ENCODE results near the gene CCDC33. TPM values are rescaled to one million over a fixed set of nuclear protein-coding genes. Genes with fewer than 3 reads are reported as not detected.

The CCDC33 gene
- total RNA-seq, 1 experiment from 2014 or later = 0.15 TPM

GRCh38 chr15:74211656-74212055, 24.5 kb upstream of the CCDC33 start:
- H3K4me2 ChIP-seq (ENCODE audit: low read length) = no peak overlapping the region
- peaks cover 6 to 15% of the 10 kb centered on the region in 2 experiments; a peak in 3 of 4 replicates for H3K4me1 ChIP-seq (ENCODE audit: control insufficient read depth in 1 of 2, insufficient read depth in 2 of 2, low read length in 2 of 2)
- no peaks in the 10 kb centered on the region for H3K79me2 ChIP-seq (ENCODE audit: insufficient read depth, low read length)
- H3K4me3 ChIP-seq (replicated peaks in 1 of 2; ENCODE audit: low read depth in 1 of 2, low read length in 2 of 2) = no peak overlapping the region
- ChIA-PET RAD21 (ENCODE audit: low non-redundant PET in 1 of 2, low total read pairs in 2 of 2, uncharacterized antibody in 2 of 2, unreplicated experiment in 2 of 2) (no interaction called here), POLR2A (interaction anchor here (0.7 kb wide), 1 partner anchor 28 kb away, joined by 3 read pairs; no protein-coding TSS in a partner anchor), CTCF (interaction anchor here (0.7 to 0.8 kb wide), 2 partner anchors 41 to 96 kb away, joined by 3 to 5 read pairs; no protein-coding TSS in a partner anchor)
- peaks cover 3% of the 10 kb centered on the region; the same call in 1 of the 2 replicates for H3K27me3 ChIP-seq (ENCODE audit: insufficient read depth, low read length)
- DNase-seq (ENCODE audit: low read depth, low spot score) (no peak), ATAC-seq (no peak)
- H3K9ac ChIP-seq (ENCODE audit: low read length) = no peak overlapping the region
- H3K27ac ChIP-seq (ENCODE audit: low read depth, low read length) = no peak overlapping the region
- no peaks in the 10 kb centered on the region for H3K9me2 ChIP-seq (ENCODE audit: insufficient read depth)
- no peaks in the 10 kb centered on the region for H3K36me3 ChIP-seq (ENCODE audit: control insufficient read depth in 1 of 2, insufficient read depth in 2 of 2, low read length in 2 of 2)
- no peaks in the 10 kb centered on the region for H3K9me3 ChIP-seq (ENCODE audit: control insufficient read depth in 1 of 2, insufficient read depth in 1 of 2, low read depth in 1 of 2, low read length in 2 of 2)
- TF ChIP-seq FOSL1 (IDR thresholded peaks at IDR 0.05; ENCODE audit: low read depth) (no peak), MAX (IDR thresholded peaks at IDR 0.05) (no peak), RAD21 (IDR thresholded peaks at IDR 0.05; ENCODE audit: low read depth) (no peak), SIN3A (IDR thresholded peaks at IDR 0.05; ENCODE audit: low read depth) (no peak), ZNF274 (IDR thresholded peaks at IDR 0.05; ENCODE audit: low read depth, low read length) (no peak), TCF7L2 (IDR thresholded peaks at IDR 0.05; ENCODE audit: borderline replicate concordance, extremely low read depth, insufficient read depth, insufficient read length) (no peak), CBX3 (IDR thresholded peaks at IDR 0.05; ENCODE audit: low read depth) (no peak), ELF1 (IDR thresholded peaks at IDR 0.05; ENCODE audit: borderline replicate concordance, low read depth) (no peak), CTCF (IDR thresholded peaks at IDR 0.05 in 2 of 3, conservative IDR thresholded peaks at IDR 0.05 in 1 of 3; ENCODE audit: borderline replicate concordance in 1 of 3, insufficient read depth in 1 of 3, low read depth in 2 of 3, low read length in 2 of 3) (no peak), EGR1 (IDR thresholded peaks at IDR 0.05; ENCODE audit: low read depth) (no peak), YY1 (IDR thresholded peaks at IDR 0.05; ENCODE audit: extremely low read depth, insufficient replicate concordance, low read depth, low read length) (no peak), EZH2phosphoT487 (IDR thresholded peaks at IDR 0.05; ENCODE audit: borderline replicate concordance) (no peak), SRF (IDR thresholded peaks at IDR 0.05; ENCODE audit: low read depth) (no peak), EZH2 (IDR thresholded peaks at IDR 0.05) (no peak), ZFX (IDR thresholded peaks at IDR 0.05) (no peak), POLR2AphosphoS5 (IDR thresholded peaks at IDR 0.05; ENCODE audit: low read depth, low read length) (no peak), JUND (IDR thresholded peaks at IDR 0.05) (no peak), REST (IDR thresholded peaks at IDR 0.05; ENCODE audit: low read depth) (no peak), ATF3 (IDR thresholded peaks at IDR 0.05) (no peak), ZBTB33 (IDR thresholded peaks at IDR 0.05; ENCODE audit: extremely low read depth, insufficient replicate concordance, low read length) (no peak)
- no TSS peak for BruUV-seq (replicated peaks)
- intact Hi-C loops (cut with micrococcal nuclease) = no loop called here
- no peak overlapping the region for H2AFZ ChIP-seq (ENCODE audit: low read depth, low read length, poor library complexity, severe bottlenecking)
- H4K20me1 ChIP-seq (ENCODE audit: insufficient read depth) = no peaks in the 10 kb centered on the region

Measured in HCT116 (cell line).